Activated CD4-positive, alpha-beta T cell treated with anti-CD3 and anti-CD28 coated beads, Interleukin-10, Interleukin-2, amounts not matched to agents 100 ng/mL and 50 ng/mL, durations not matched to agents 16 hours and 8 hours (primary cell): Measurements from ENCODE around the gene FRMD5.
"Not testable (repeated sequence)": the region's sequence is repeated elsewhere in the genome, so short reads cannot be mapped to it uniquely, and the experiment has no call there.

ENCODE experiments used
- DNase-seq: peaks from one replicate; pipeline ENCODE4 v3.0.0-alpha.2; 2020

Gene FRMD5

GRCh38 chr15:43826508-43827341, 368.3 kb downstream of the FRMD5 start, which contains the start of gene WDR76:
TSS of gene WDR76 (plus strand) at chr15:43827002. CDS start at chr15:43827033, 31 bp downstream.
- peak; percentile 93 for DNase-seq

- DNase-seq = no peak
Measured at GRCh38 chr15:43826029-43826507, 369.0 kb downstream of the FRMD5 start.

GRCh38 chr15:43825305-43825704, 369.8 kb downstream of the FRMD5 start:
- DNase-seq = not testable (repeated sequence)

- peak; percentile 97 for DNase-seq
Measured at GRCh38 chr15:43824302-43825246, 370.5 kb downstream of the FRMD5 start, which contains the start of gene MFAP1. TSS of gene MFAP1 (minus strand) at chr15:43824690. CDS start at chr15:43824569, 121 bp downstream.

- DNase-seq = no peak
Measured at GRCh38 chr15:43821505-43821904, 373.6 kb downstream of the FRMD5 start.
